ENCODE measurements around the gene NOL11.
"Not testable (repeated sequence)": the region's sequence is repeated elsewhere in the genome, so short reads cannot be mapped to it uniquely, and the experiment has no call there.

Gene NOL11

GRCh38 chr17:67702861-67703260 lies 14.9 kb upstream of the NOL11 start:
- in situ Hi-C loops (cut with MboI; ENCODE audit: low sequenced_read_pairs) = not testable (repeated sequence)

- in situ Hi-C loops (cut with MboI; ENCODE audit: low sequenced_read_pairs) = no loop called here
These were observed 10.3 kb upstream of the NOL11 start for GRCh38 chr17:67707442-67707841.

GRCh38 chr17:67708378-67708777 lies 9.4 kb upstream of the NOL11 start:
- in situ Hi-C loops (cut with MboI; ENCODE audit: low sequenced_read_pairs) = no loop called here

- in situ Hi-C loops (cut with MboI; ENCODE audit: low sequenced_read_pairs) = no loop called here
These were observed 5.8 kb upstream of the NOL11 start for GRCh38 chr17:67711916-67712315.

- in situ Hi-C loops (cut with MboI; ENCODE audit: low sequenced_read_pairs) = no loop called here
These were observed 5.4 kb upstream of the NOL11 start for GRCh38 chr17:67712375-67712774.

GRCh38 chr17:67713169-67713568 lies 4.6 kb upstream of the NOL11 start:
- in situ Hi-C loops (cut with MboI; ENCODE audit: low sequenced_read_pairs) = no loop called here

- in situ Hi-C loops (cut with MboI; ENCODE audit: low sequenced_read_pairs) = no loop called here
These were observed 1.3 kb upstream of the NOL11 start for GRCh38 chr17:67716405-67716798.

GRCh38 chr17:67717192-67717623 lies 528 bp upstream of the NOL11 start:
- in situ Hi-C loops (cut with MboI; ENCODE audit: low sequenced_read_pairs) = no loop called here

- in situ Hi-C loops (cut with MboI; ENCODE audit: low sequenced_read_pairs) = no loop called here
These were observed 697 bp downstream of the NOL11 start for GRCh38 chr17:67718325-67718941.

GRCh38 chr17:67725373-67725791 lies 7.6 kb downstream of the NOL11 start:
- in situ Hi-C loops (cut with MboI; ENCODE audit: low sequenced_read_pairs) = no loop called here

- in situ Hi-C loops (cut with MboI; ENCODE audit: low sequenced_read_pairs) = no loop called here
These were observed 8.1 kb downstream of the NOL11 start for GRCh38 chr17:67725807-67726206.

- in situ Hi-C loops (cut with MboI; ENCODE audit: low sequenced_read_pairs) = not testable (repeated sequence)
These were observed 9.7 kb downstream of the NOL11 start for GRCh38 chr17:67727152-67728039.

- in situ Hi-C loops (cut with MboI; ENCODE audit: low sequenced_read_pairs) = no loop called here
These were observed 12.2 kb downstream of the NOL11 start for GRCh38 chr17:67729903-67730302.

- in situ Hi-C loops (cut with MboI; ENCODE audit: low sequenced_read_pairs) = no loop called here
These were observed 13.0 kb downstream of the NOL11 start for GRCh38 chr17:67730731-67731130.

GRCh38 chr17:67733449-67733848 lies 15.7 kb downstream of the NOL11 start:
- in situ Hi-C loops (cut with MboI; ENCODE audit: low sequenced_read_pairs) = no loop called here

GRCh38 chr17:67737145-67737544 lies 19.4 kb downstream of the NOL11 start:
- in situ Hi-C loops (cut with MboI; ENCODE audit: low sequenced_read_pairs) = no loop called here

- in situ Hi-C loops (cut with MboI; ENCODE audit: low sequenced_read_pairs) = no loop called here
These were observed 24.3 kb downstream of the NOL11 start for GRCh38 chr17:67742025-67742424.

- in situ Hi-C loops (cut with MboI; ENCODE audit: low sequenced_read_pairs) = no loop called here
These were observed 29.2 kb downstream of the NOL11 start for GRCh38 chr17:67746704-67747571.

GRCh38 chr17:67747681-67748235 lies 30.0 kb downstream of the NOL11 start:
- in situ Hi-C loops (cut with MboI; ENCODE audit: low sequenced_read_pairs) = no loop called here

- in situ Hi-C loops (cut with MboI; ENCODE audit: low sequenced_read_pairs) = no loop called here
These were observed 32.3 kb downstream of the NOL11 start for GRCh38 chr17:67750067-67750466.
